ENCODE data around the gene DNMBP.

DNA sequence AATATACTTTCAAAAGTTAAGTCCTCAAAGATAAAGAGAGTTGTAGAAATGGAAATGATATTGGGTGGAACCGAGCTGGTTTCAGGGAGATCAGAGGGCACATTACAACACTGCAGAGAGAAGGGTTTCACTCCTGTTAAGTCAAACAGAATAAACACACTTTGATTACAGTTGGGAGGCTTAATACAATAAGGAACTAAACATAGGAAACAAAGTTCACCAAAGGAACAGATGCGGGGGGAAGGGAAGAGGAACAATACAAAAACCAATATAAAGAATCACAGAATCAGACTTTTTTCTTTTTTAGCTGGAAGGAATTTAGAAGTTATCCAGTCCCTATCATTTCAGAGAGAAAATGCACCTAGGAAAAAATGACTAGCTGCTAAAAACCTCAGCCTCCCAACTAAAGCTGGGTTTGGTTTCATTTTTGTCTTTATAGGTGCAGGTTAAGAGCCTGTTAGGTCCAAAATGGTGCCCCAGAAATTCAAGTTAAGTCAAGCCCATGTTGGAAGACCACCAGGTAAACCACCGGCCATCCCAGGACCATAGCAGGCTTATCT lies 81.9 kb downstream of the DNMBP start:
- TF ChIP-seq, protein P1, sequence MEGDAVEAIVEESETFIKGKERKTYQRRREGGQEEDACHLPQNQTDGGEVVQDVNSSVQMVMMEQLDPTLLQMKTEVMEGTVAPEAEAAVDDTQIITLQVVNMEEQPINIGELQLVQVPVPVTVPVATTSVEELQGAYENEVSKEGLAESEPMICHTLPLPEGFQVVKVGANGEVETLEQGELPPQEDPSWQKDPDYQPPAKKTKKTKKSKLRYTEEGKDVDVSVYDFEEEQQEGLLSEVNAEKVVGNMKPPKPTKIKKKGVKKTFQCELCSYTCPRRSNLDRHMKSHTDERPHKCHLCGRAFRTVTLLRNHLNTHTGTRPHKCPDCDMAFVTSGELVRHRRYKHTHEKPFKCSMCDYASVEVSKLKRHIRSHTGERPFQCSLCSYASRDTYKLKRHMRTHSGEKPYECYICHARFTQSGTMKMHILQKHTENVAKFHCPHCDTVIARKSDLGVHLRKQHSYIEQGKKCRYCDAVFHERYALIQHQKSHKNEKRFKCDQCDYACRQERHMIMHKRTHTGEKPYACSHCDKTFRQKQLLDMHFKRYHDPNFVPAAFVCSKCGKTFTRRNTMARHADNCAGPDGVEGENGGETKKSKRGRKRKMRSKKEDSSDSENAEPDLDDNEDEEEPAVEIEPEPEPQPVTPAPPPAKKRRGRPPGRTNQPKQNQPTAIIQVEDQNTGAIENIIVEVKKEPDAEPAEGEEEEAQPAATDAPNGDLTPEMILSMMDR (IDR thresholded peaks at IDR 0.05) = no peak
- TF ChIP-seq EZH2 (IDR thresholded peaks at IDR 0.05) = no peak

Data from neural progenitor cell (in vitro differentiated cells).